GM12864 (cell line): Measurements from ENCODE around the gene NLRP1.

Experiments used
- DNase-seq: peaks from one replicate; pipeline ENCODE4 v3.0.0-alpha.2; 2011; ENCODE audit warnings: low read depth
- H3K4me3 ChIP-seq: 2 replicates; pipeline ENCODE4 v1.5.1; 2011; ENCODE audit warnings: mild to moderate bottlenecking, low read depth, low read length, control low read depth
- TF ChIP-seq, protein P1 (sequence below): IDR thresholded peaks from 2 replicates; pipeline ENCODE4 v1.5.1; 2011; ENCODE audit warnings: low read depth, mild to moderate bottlenecking, moderate library complexity, low read length, control low read depth, inconsistent platforms; ENCODE audit errors: missing control alignments

The NLRP1 gene

DNA sequence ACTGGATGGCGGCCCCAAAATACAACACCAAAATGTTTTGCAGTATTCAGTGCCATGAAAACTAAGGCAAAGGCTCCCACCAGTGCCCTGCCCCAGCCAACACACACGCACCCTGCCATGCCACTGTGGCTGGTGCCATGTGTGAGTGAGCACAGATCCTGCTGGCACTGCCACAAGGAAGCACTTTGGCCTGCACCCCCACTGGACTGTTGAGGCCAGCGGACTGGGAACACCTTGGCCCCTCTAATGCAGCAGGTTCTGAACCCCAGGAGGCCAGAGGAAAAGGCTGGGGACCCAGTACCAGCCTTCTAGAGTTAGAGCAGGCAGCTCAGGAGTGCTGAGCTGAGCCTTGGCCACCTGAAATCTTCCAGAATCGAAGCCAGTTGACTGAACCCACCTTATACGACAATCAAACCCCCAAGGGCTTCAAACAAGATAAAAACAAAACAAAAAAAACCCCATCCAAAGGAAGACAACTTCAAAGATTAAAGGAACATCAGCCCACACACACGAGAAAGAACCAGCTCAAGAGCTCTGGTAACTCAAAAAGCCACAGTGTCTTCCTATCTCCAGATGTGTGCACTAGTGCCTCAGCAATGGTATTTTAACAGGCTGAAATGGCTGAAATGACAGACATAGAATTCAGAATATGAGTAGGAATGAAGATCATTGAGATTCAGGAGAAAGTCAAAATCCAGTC lies 21.5 kb downstream of the NLRP1 start:
- TF ChIP-seq, protein P1, sequence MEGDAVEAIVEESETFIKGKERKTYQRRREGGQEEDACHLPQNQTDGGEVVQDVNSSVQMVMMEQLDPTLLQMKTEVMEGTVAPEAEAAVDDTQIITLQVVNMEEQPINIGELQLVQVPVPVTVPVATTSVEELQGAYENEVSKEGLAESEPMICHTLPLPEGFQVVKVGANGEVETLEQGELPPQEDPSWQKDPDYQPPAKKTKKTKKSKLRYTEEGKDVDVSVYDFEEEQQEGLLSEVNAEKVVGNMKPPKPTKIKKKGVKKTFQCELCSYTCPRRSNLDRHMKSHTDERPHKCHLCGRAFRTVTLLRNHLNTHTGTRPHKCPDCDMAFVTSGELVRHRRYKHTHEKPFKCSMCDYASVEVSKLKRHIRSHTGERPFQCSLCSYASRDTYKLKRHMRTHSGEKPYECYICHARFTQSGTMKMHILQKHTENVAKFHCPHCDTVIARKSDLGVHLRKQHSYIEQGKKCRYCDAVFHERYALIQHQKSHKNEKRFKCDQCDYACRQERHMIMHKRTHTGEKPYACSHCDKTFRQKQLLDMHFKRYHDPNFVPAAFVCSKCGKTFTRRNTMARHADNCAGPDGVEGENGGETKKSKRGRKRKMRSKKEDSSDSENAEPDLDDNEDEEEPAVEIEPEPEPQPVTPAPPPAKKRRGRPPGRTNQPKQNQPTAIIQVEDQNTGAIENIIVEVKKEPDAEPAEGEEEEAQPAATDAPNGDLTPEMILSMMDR, result no peak
- H3K4me3 ChIP-seq, result no peak overlapping the region
- no peak for DNase-seq

DNA sequence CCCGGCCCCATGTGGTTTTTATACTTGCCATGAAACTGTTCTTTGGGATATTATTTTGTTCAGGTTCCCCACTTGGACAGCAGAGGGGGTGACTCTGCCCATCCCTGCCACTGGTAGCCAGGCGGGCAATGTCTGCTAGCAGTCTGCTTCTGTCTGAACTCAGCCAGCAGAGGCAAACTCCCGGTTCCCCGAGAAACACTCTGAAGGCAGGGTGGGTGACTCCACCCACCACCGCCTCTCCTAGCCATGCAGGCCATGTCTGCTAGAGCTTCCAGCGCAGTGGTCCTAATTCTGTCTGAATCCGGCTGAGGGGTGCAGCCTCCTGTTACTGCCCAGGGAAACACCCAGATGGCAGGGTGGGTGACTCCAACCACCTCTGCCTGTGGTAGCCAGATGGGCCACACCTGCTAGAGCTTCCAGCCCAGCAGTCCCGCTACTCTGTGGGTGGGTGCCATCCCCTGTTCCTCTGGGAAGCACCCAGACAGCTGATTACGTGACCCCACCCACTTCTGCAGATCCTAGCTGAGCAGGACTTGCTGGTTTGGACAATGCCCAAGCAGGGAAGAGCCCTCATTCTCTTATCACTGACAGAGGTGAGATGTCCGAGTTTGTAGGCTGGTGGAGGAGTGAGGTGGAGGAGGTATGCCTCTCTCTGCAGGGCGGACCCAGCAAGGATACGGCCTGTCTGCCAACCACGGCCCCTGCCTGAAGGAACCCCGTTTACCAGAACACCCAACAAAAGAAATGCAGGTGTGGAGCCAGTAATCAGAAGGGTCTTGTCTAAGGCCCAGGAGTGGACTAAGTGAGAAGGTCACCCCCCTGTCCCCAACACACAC lies 22.4 kb downstream of the NLRP1 start:
- DNase-seq, result no peak
- H3K4me3 ChIP-seq, result no peak overlapping the region
- TF ChIP-seq, protein P1, result no peak

DNA sequence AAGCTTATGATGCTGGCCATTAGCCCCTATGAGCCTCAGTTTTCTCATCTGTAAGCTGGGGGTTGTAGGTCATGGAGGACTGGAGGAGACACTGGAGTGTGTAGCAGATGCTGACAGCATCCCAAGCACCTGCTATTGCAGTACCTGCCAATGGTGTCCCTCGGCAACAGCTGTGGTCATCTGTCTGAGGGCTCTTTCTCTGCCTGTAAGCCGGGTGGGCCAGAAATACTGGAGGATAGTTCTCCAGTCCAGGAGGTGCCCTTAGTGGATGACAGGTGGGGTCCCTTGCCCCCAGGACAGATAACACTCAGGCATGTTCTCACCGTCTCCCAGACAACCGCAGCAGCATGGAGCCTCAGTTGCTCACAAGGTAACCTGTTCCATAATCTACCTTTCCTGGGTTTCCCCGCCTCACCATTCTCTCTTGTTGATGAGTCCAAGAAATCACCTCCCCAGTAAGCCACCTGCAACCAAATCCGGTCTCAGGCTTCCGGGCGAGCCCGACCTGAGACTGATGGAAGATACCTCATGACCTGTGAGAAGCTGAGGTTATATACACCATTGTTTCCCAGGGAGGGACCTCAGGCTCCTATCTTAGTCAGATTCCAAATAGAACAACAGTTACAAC lies 23.8 kb downstream of the NLRP1 start:
- no peak overlapping the region for H3K4me3 ChIP-seq
- TF ChIP-seq, protein P1, result no peak
- DNase-seq, result no peak

DNA sequence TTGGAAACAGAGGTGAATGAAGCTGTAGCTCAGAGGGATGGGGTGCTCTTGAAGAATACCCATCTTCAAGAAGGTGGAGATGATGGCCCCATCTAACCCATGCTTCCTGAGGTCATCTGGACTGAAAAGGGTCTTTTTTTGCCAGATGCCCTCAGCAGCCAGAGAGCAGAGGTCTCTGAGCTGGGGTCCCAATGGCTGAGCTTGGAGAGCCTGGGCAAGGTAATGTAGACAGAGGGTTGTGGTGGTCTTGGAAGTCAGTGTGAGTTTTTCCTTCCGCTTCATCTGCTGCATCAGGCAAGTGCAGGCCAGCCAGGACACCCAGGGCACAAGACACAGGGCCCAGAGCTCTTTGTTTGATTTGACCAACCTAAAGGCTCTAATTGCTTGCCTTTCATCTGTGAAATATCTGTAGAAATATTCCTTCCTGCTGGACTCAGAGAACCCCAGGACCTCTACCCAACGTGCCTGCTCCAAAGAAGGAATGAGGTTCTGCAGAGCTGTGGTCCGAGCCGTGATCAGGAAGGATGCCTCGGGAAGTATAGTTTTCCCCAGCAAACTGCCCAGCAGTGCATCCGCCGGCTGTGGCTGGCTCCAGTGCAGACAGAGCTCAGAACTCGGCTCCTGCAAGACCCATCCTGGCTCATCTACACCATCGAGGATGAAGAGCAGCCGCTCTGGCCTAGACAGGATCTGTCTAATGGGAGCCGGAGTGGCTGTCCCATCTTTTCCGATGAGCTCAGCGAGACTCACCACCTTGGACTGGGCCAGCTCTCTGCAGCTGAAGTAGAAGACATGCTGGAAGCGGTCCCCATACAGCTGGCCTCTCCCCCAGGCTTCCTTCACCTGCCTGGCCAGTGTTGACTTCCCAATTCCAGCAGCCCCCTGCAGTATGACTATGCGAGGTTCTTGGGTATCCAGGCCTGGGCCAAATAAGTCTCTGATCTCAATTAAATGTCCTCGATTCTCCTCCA lies 25.2 kb downstream of the NLRP1 start:
- no peak for DNase-seq
- H3K4me3 ChIP-seq, result no peak overlapping the region
- TF ChIP-seq, protein P1, result no peak

DNA sequence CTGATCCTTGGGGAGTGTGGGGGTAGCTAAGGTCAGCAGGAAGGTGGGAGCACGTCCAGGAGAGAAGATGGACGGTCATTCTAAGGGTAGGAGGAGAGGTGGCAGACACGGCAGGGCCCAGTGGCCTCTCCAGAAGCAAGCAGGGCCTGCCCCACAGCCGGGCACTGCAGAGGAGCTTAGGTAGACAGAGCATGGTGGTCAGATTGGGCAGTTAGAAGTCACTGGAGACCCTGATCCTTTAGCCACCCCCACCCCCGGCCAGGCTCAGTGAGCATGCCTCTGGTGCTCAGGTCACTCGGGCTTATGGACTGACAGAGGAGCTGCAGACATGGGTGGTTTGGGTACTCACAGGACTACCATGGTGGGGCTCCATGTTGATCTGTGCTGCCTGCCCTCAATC lies 26.3 kb downstream of the NLRP1 start:
- TF ChIP-seq, protein P1, result no peak
- DNase-seq, result no peak
- H3K4me3 ChIP-seq, result no peak overlapping the region

DNA sequence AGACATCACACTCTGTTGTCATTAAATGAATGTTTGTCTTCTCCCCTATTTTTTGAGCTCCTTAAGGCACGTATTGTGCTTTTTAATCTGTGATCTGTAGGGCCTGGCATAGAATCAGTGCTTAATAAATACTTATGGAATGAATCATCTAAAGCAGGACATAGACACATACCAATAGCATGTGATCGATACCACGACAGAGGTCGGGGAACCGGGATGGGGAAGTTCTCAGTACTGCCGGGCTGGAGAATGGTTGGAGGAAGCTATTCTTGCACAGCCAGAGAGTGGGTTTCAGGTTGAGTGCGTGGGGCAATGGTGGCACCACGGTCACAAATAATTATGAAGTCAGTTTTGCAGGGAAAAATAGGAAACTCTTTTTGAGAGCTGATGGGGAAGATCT lies 26.8 kb downstream of the NLRP1 start:
- no peak for DNase-seq
- TF ChIP-seq, protein P1, result no peak

More for the DNA sequence above, 26.8 kb downstream of the NLRP1 start:
- no peak overlapping the region for H3K4me3 ChIP-seq
